Neural cell (in vitro differentiated cells): ENCODE data around the gene NME9. TPM values are rescaled to one million over a fixed set of nuclear protein-coding genes. Genes with fewer than 3 reads are reported as not detected.

ENCODE experiments used
- H2AFZ ChIP-seq: fragments of 200-600, 300-800 bp; sonication (generic), shearing (Covaris generic); 2 replicates; pipeline ENCODE4 v1.6.0; 2014; ENCODE audit warnings: low read depth, mild to moderate bottlenecking, antibody characterized with exemption, low read length, moderate library complexity
- H3F3A ChIP-seq: fragments of 200-600 bp; shearing (Covaris generic); 2 replicates; pipeline ENCODE4 v1.6.1; 2016; ENCODE audit warnings: mild to moderate bottlenecking, moderate library complexity, mixed read lengths, antibody characterized with exemption, low read length; ENCODE audit not compliant: insufficient read depth, poor library complexity, severe bottlenecking
- H3K27ac ChIP-seq: fragments of 200-600, 300-800 bp; sonication (generic), shearing (Covaris generic); 2 replicates; pipeline ENCODE4 v1.5.1; 2014; ENCODE audit warnings: mild to moderate bottlenecking, low read length, moderate library complexity
- H3K27me3 ChIP-seq: fragments of 300-800, 200-600 bp; sonication (generic), shearing (Covaris generic); 2 replicates; pipeline ENCODE4 v1.6.0; 2014; ENCODE audit warnings: mild to moderate bottlenecking, low read depth, low read length, moderate library complexity; ENCODE audit not compliant: insufficient read depth
- H3K36me3 ChIP-seq: fragments of 300-800, 200-600 bp; sonication (generic), shearing (Covaris generic); 2 replicates; pipeline ENCODE4 v1.5.1; 2014; ENCODE audit warnings: mild to moderate bottlenecking, antibody characterized with exemption, low read length, moderate library complexity; ENCODE audit not compliant: insufficient read depth
- H3K4me2 ChIP-seq: fragments of 300-800, 200-600 bp; sonication (generic), shearing (Covaris generic); 2 replicates; pipeline ENCODE4 v1.6.0; 2014; ENCODE audit warnings: mild to moderate bottlenecking, low read length
- H3K4me3 ChIP-seq: fragments of 300-800, 200-600 bp; sonication (generic), shearing (Covaris generic); 2 replicates; pipeline ENCODE4 v1.5.1; 2014; ENCODE audit warnings: mild to moderate bottlenecking, low read length, moderate library complexity
- H3K79me2 ChIP-seq: fragments of 200-600 bp; shearing (Covaris generic); replicated peaks from 2 replicates; pipeline ENCODE4 v1.6.0; 2014; ENCODE audit warnings: mild to moderate bottlenecking, low read length, moderate library complexity; ENCODE audit not compliant: insufficient read depth
- H3K9ac ChIP-seq: fragments of 300-800, 200-600 bp; sonication (generic), shearing (Covaris generic); 2 replicates; pipeline ENCODE4 v1.6.1; 2016; ENCODE audit warnings: mild to moderate bottlenecking, low read length, mixed read lengths
- H3K9me2 ChIP-seq: fragments of 200-600 bp; shearing (Covaris generic); 2 replicates; pipeline ENCODE4 v1.6.1; 2016; ENCODE audit warnings: mild to moderate bottlenecking, low read length, mixed read lengths; ENCODE audit not compliant: insufficient read depth
- H3K9me3 ChIP-seq: fragments of 200-600, 300-800 bp; sonication (generic), shearing (Covaris generic); 2 replicates; pipeline ENCODE4 v1.6.1; 2016; ENCODE audit warnings: mild to moderate bottlenecking, mixed run types, low read length, moderate library complexity, mixed read lengths
- H4K20me1 ChIP-seq: fragments of 200-600 bp; shearing (Covaris generic); 2 replicates; pipeline ENCODE4 v1.6.1; 2016; ENCODE audit warnings: mild to moderate bottlenecking, mixed run types; ENCODE audit not compliant: insufficient read depth
- EP300 ChIP-seq: fragments of 450-650 bp; conservative IDR thresholded peaks from 2 replicates; pipeline ENCODE4 v1.6.1; 2014; ENCODE audit warnings: antibody characterized with exemption, mild to moderate bottlenecking, moderate library complexity; ENCODE audit not compliant: poor library complexity, severe bottlenecking
- EZH2 ChIP-seq: fragments of 200-600, 300-800 bp; shearing (Covaris generic), sonication (generic); IDR thresholded peaks from 2 replicates; pipeline ENCODE4 v1.6.1; 2014; ENCODE audit warnings: antibody characterized with exemption, low read length, borderline replicate concordance, mild to moderate bottlenecking; ENCODE audit not compliant: insufficient read depth, poor library complexity, severe bottlenecking
- MXI1 ChIP-seq: fragments of 450-650 bp; conservative IDR thresholded peaks from 2 replicates; pipeline ENCODE4 v1.6.1; 2014; ENCODE audit warnings: antibody characterized with exemption, mild to moderate bottlenecking; ENCODE audit not compliant: poor library complexity, severe bottlenecking
- POLR2AphosphoS5 ChIP-seq: IDR thresholded peaks from 2 replicates; pipeline ENCODE4 v1.6.1; 2012
- RAD21 ChIP-seq: fragments of 450-650 bp; conservative IDR thresholded peaks from 2 replicates; pipeline ENCODE4 v1.6.1; 2014; ENCODE audit warnings: antibody characterized with exemption, mild to moderate bottlenecking, moderate library complexity
- SMC3 ChIP-seq: fragments of 450-650 bp; conservative IDR thresholded peaks from 2 replicates; pipeline ENCODE4 v1.6.1; 2014; ENCODE audit warnings: antibody characterized with exemption, mild to moderate bottlenecking, moderate library complexity; ENCODE audit not compliant: poor library complexity
- TAF1 ChIP-seq: IDR thresholded peaks from 2 replicates; pipeline ENCODE4 v1.6.1; 2012; ENCODE audit warnings: low read depth
- polyA plus RNA-seq: library from polyadenylated mRNA; depleted of rRNA; stranded (reverse); fragments of >200 nt; gene quantifications from 2 replicates; pipeline ENCODE4 v1.2.3, GENCODE V29; 2014
- TF ChIP-seq, protein P1 (sequence below): fragments of 450-650 bp; IDR thresholded peaks from 2 replicates; pipeline ENCODE4 v1.5.1; 2014; ENCODE audit warnings: antibody characterized with exemption, mild to moderate bottlenecking, moderate library complexity; ENCODE audit not compliant: poor library complexity, severe bottlenecking
- TF ChIP-seq, protein P2 (sequence below): IDR thresholded peaks from 2 replicates; pipeline ENCODE4 v1.6.1; 2012; ENCODE audit warnings: borderline replicate concordance

NME9 gene
- polyA plus RNA-seq, 1 donor from 2014 or later = 17.4 TPM

- no peak overlapping the region for H3K9ac ChIP-seq
- no peak overlapping the region for H3K4me2 ChIP-seq
- no peak overlapping the region for H3K27ac ChIP-seq
- no peaks in the 10 kb centered on the region for H3K36me3 ChIP-seq
- no peaks in the 10 kb centered on the region for H3F3A ChIP-seq
- TF ChIP-seq POLR2AphosphoS5 (no peak), EP300 (no peak)
- TF ChIP-seq, protein P1, sequence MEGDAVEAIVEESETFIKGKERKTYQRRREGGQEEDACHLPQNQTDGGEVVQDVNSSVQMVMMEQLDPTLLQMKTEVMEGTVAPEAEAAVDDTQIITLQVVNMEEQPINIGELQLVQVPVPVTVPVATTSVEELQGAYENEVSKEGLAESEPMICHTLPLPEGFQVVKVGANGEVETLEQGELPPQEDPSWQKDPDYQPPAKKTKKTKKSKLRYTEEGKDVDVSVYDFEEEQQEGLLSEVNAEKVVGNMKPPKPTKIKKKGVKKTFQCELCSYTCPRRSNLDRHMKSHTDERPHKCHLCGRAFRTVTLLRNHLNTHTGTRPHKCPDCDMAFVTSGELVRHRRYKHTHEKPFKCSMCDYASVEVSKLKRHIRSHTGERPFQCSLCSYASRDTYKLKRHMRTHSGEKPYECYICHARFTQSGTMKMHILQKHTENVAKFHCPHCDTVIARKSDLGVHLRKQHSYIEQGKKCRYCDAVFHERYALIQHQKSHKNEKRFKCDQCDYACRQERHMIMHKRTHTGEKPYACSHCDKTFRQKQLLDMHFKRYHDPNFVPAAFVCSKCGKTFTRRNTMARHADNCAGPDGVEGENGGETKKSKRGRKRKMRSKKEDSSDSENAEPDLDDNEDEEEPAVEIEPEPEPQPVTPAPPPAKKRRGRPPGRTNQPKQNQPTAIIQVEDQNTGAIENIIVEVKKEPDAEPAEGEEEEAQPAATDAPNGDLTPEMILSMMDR = no peak
- H3K9me2 ChIP-seq = no peaks in the 10 kb centered on the region
- no peaks in the 10 kb centered on the region for H3K27me3 ChIP-seq
- no peak overlapping the region for H3K4me3 ChIP-seq
- H3K79me2 ChIP-seq = no peaks in the 10 kb centered on the region
- H3K9me3 ChIP-seq = no peaks in the 10 kb centered on the region
- no peak overlapping the region for H2AFZ ChIP-seq
- H4K20me1 ChIP-seq = no peaks in the 10 kb centered on the region
These were observed 40.4 kb downstream of the NME9 start for GRCh38 chr3:138289260-138289659.

- no peak overlapping the region for H3K4me3 ChIP-seq
- H3K4me2 ChIP-seq = no peak overlapping the region
- H3K9me3 ChIP-seq = no peaks in the 10 kb centered on the region
- H3K36me3 ChIP-seq = no peaks in the 10 kb centered on the region
- H3K9me2 ChIP-seq = no peaks in the 10 kb centered on the region
- no peaks in the 10 kb centered on the region for H3F3A ChIP-seq
- H2AFZ ChIP-seq = no peak overlapping the region
- H4K20me1 ChIP-seq = no peaks in the 10 kb centered on the region
- no peaks in the 10 kb centered on the region for H3K79me2 ChIP-seq
- H3K27me3 ChIP-seq = no peaks in the 10 kb centered on the region
- TF ChIP-seq SMC3 (no peak), POLR2AphosphoS5 (no peak), EP300 (no peak), EZH2 (no peak), MXI1 (no peak), TAF1 (no peak), RAD21 (no peak)
- TF ChIP-seq, protein P2, sequence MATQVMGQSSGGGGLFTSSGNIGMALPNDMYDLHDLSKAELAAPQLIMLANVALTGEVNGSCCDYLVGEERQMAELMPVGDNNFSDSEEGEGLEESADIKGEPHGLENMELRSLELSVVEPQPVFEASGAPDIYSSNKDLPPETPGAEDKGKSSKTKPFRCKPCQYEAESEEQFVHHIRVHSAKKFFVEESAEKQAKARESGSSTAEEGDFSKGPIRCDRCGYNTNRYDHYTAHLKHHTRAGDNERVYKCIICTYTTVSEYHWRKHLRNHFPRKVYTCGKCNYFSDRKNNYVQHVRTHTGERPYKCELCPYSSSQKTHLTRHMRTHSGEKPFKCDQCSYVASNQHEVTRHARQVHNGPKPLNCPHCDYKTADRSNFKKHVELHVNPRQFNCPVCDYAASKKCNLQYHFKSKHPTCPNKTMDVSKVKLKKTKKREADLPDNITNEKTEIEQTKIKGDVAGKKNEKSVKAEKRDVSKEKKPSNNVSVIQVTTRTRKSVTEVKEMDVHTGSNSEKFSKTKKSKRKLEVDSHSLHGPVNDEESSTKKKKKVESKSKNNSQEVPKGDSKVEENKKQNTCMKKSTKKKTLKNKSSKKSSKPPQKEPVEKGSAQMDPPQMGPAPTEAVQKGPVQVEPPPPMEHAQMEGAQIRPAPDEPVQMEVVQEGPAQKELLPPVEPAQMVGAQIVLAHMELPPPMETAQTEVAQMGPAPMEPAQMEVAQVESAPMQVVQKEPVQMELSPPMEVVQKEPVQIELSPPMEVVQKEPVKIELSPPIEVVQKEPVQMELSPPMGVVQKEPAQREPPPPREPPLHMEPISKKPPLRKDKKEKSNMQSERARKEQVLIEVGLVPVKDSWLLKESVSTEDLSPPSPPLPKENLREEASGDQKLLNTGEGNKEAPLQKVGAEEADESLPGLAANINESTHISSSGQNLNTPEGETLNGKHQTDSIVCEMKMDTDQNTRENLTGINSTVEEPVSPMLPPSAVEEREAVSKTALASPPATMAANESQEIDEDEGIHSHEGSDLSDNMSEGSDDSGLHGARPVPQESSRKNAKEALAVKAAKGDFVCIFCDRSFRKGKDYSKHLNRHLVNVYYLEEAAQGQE = no peak
- TF ChIP-seq, protein P1 = no peak
- H3K27ac ChIP-seq = no peak overlapping the region
- no peak overlapping the region for H3K9ac ChIP-seq
These were observed 44.6 kb downstream of the NME9 start for GRCh38 chr3:138284957-138285477.
